Naive thymus-derived CD4-positive, alpha-beta T cell (primary cell): Measurements from ENCODE around the gene FUBP3. TPM values are rescaled to one million over a fixed set of nuclear protein-coding genes. Genes with fewer than 3 reads are reported as not detected.

Experiments used
- ATAC-seq: fragments of 150-1000 bp; cut with Tn5 transposase; 2 replicates; pipeline ENCODE4 v1.10.0; 2021; ENCODE audit warnings: mild to moderate bottlenecking, moderate library complexity
- CTCF ChIA-PET: fragments of 350-600 bp; sonication (Branson Sonifier 250); formaldehyde crosslinking; loops from one replicate; lab custom pipeline; 2021; ENCODE audit warnings: antibody characterized with exemption; lab: Charles Lee
- POLR2A ChIA-PET: fragments of 350-600 bp; sonication (Branson Sonifier 250); formaldehyde crosslinking; loops from one replicate; lab custom pipeline; 2021; ENCODE audit warnings: antibody characterized with exemption, inconsistent platforms; lab: Charles Lee
- DNase-seq, 9 donors: peaks; one replicate each; pipeline versions ENCODE4 v3.0.0 to v3.0.0-alpha.2; 2020 to 2022; ENCODE audit warnings: mixed read lengths in 1 of 9
- H3K27ac ChIP-seq: one replicate; pipeline ENCODE4 v1.7.0; 2013; ENCODE audit warnings: mild to moderate bottlenecking, low read depth, low read length, moderate library complexity
- H3K27me3 ChIP-seq, 2 donors: one replicate each; pipeline ENCODE4 v1.7.0; 2013; ENCODE audit warnings: low read length in 2 of 2, mild to moderate bottlenecking in 2 of 2, moderate library complexity in 2 of 2; ENCODE audit not compliant: control insufficient read depth in 2 of 2, insufficient read depth in 2 of 2
- H3K36me3 ChIP-seq, 3 experiments: 1 replicate in 2 of 3; 2 replicates in 1 of 3; pipeline ENCODE4 v1.7.0; 2013; ENCODE audit warnings: low read length in 3 of 3, mild to moderate bottlenecking in 3 of 3, moderate library complexity in 1 of 3; ENCODE audit not compliant: insufficient read depth in 3 of 3, control insufficient read depth in 2 of 3
- H3K4me1 ChIP-seq, 2 donors: one replicate each; pipeline ENCODE4 v1.7.0; 2013; ENCODE audit warnings: low read length in 2 of 2, mild to moderate bottlenecking in 2 of 2, moderate library complexity in 1 of 2; ENCODE audit not compliant: control insufficient read depth in 2 of 2, insufficient read depth in 2 of 2
- H3K4me3 ChIP-seq: 2 replicates; pipeline ENCODE4 v1.7.0; 2013; ENCODE audit warnings: mild to moderate bottlenecking, low read length
- H3K9me3 ChIP-seq, 3 experiments: 1 replicate in 2 of 3; 2 replicates in 1 of 3; pipeline ENCODE4 v1.7.0; 2013; ENCODE audit warnings: low read length in 3 of 3; ENCODE audit not compliant: control insufficient read depth in 2 of 3
- H3K27ac Mint-ChIP-seq, 9 donors: one replicate each; pipeline ENCODE4 v1.8.0; 2020 to 2022; ENCODE audit warnings: mixed read lengths in 9 of 9, mild to moderate bottlenecking in 8 of 9, moderate library complexity in 5 of 9, inconsistent platforms in 2 of 9
- H3K27me3 Mint-ChIP-seq, 5 donors: one replicate each; pipeline ENCODE4 v1.8.0; 2021 to 2022; ENCODE audit warnings: mixed read lengths in 5 of 5, mild to moderate bottlenecking in 1 of 5
- H3K36me3 Mint-ChIP-seq, 5 donors: one replicate each; pipeline ENCODE4 v1.8.0; 2020 to 2022; ENCODE audit warnings: mixed read lengths in 5 of 5, mild to moderate bottlenecking in 3 of 5, inconsistent platforms in 1 of 5
- H3K4me1 Mint-ChIP-seq, 7 donors: one replicate each; pipeline ENCODE4 v1.8.0; 2020 to 2022; ENCODE audit warnings: mixed read lengths in 7 of 7, mild to moderate bottlenecking in 3 of 7, inconsistent platforms in 1 of 7
- H3K4me3 Mint-ChIP-seq, 10 donors: one replicate each; pipeline ENCODE4 v1.8.0; 2020 to 2022; ENCODE audit warnings: mild to moderate bottlenecking in 10 of 10, mixed read lengths in 10 of 10, moderate library complexity in 6 of 10, inconsistent platforms in 2 of 10
- H3K9me3 Mint-ChIP-seq, 11 donors: one replicate each; pipeline ENCODE4 v1.8.0; 2020 to 2022; ENCODE audit warnings: mixed read lengths in 11 of 11, mild to moderate bottlenecking in 4 of 11, inconsistent platforms in 1 of 11, moderate library complexity in 1 of 11
- intact Hi-C, 2 donors: fragments of 100-400 bp; cut with micrococcal nuclease; formaldehyde crosslinking; loops; one replicate each; pipeline ENCODE4 v1.15.1; 2023
- polyA plus RNA-seq, 2 donors: library from polyadenylated mRNA; unstranded; fragments of 300-500 nt; fragmentation: Illumina TruSeq; gene quantifications; one replicate each; pipeline ENCODE4 v1.2.3, GENCODE V29; 2021
- total RNA-seq, 6 experiments: library from RNA in 5 of 6; stranded (reverse) in 5 of 6; gene quantifications; 1 replicate in 5 of 6; 2 replicates in 1 of 6; pipeline ENCODE4 v1.2.3 and lab custom pipeline; 2021 to 2026

FUBP3 gene
- total and polyA plus RNA-seq, 7 experiments from 2014 or later: 30.0 to 49.6 (median 37.3) TPM

GRCh38 chr9:130660326-130660682, 80.9 kb downstream of the FUBP3 start:
- Histone ChIP-seq H3K27ac (no peak overlapping the region), H3K27me3 (peaks cover 3 to 29% of the 10 kb centered on the region in 2 donors), H3K4me3 (no peak overlapping the region), H3K36me3 (no peaks in the 10 kb centered on the region), H3K4me1 (peaks cover 6 to 18% of the 10 kb centered on the region in 2 donors), H3K9me3 (no peaks in the 10 kb centered on the region)
- Mint-ChIP-seq H3K27me3 (peaks cover 50 to 78% (median 65%) of the 10 kb centered on the region in 5 donors), H3K9me3 (peaks cover 0 to 1% (median 0%) of the 10 kb centered on the region in 11 donors), H3K4me1 (peaks cover 7 to 28% (median 20%) of the 10 kb centered on the region in 7 donors), H3K36me3 (peaks cover 0 to 4% (median 0%) of the 10 kb centered on the region in 5 donors), H3K4me3 (peak overlapping the region in 6 of 10 donors; percentile 23 to 91 (median 46)), H3K27ac (no peak overlapping the region)
- CTCF ChIA-PET: no interaction called here
- POLR2A ChIA-PET: interaction anchor here (0.6 kb wide), 1 partner anchor 122 kb away, joined by 3 read pairs; no protein-coding TSS in a partner anchor
- no peak for DNase-seq
- no peak for ATAC-seq
- intact Hi-C loops: no loop called here

- POLR2A ChIA-PET: interaction anchor here (0.6 kb wide), 1 partner anchor 123 kb away, joined by 3 read pairs; no protein-coding TSS in a partner anchor
- H3K4me1 Mint-ChIP-seq: peaks cover 11 to 32% (median 23%) of the 10 kb centered on the region in 7 donors
- H3K4me3 Mint-ChIP-seq: peak overlapping the region in 2 of 10 donors; percentile 27 to 91
Observed at GRCh38 chr9:130660683-130661450, 81.5 kb downstream of the FUBP3 start.

GRCh38 chr9:130661451-130662098, 82.2 kb downstream of the FUBP3 start:
- Histone ChIP-seq H3K27me3 (peaks cover 3 to 35% of the 10 kb centered on the region in 2 donors), H3K4me3 (no peak overlapping the region), H3K36me3 (no peaks in the 10 kb centered on the region), H3K4me1 (peaks cover 6 to 18% of the 10 kb centered on the region in 2 donors), H3K9me3 (no peaks in the 10 kb centered on the region), H3K27ac (no peak overlapping the region)
- peaks cover 0 to 4% (median 0%) of the 10 kb centered on the region in 5 donors for H3K36me3 Mint-ChIP-seq
- ATAC-seq: no peak
- H3K9me3 Mint-ChIP-seq: peaks cover 0 to 1% (median 0%) of the 10 kb centered on the region in 11 donors
- intact Hi-C loops: no loop called here
- H3K27me3 Mint-ChIP-seq: peaks cover 48 to 77% (median 63%) of the 10 kb centered on the region in 5 donors
- DNase-seq: no peak
- peak overlapping the region in 1 of 9 donors; percentile 29 for H3K27ac Mint-ChIP-seq
- H3K4me3 Mint-ChIP-seq: peak overlapping the region in 6 of 10 donors; percentile 25 to 91 (median 43)
- ChIA-PET CTCF (no interaction called here), POLR2A (no interaction called here)
- peaks cover 11 to 36% (median 25%) of the 10 kb centered on the region in 7 donors for H3K4me1 Mint-ChIP-seq

More at GRCh38 chr9:130660683-130661450, 81.5 kb downstream of the FUBP3 start:
- H3K27me3 Mint-ChIP-seq: peaks cover 49 to 77% (median 65%) of the 10 kb centered on the region in 5 donors
- intact Hi-C loops: no loop called here
- H3K9me3 Mint-ChIP-seq: peaks cover 0 to 1% (median 0%) of the 10 kb centered on the region in 11 donors
- H3K27ac Mint-ChIP-seq: no peak overlapping the region
- H3K27me3 ChIP-seq: peaks cover 3 to 32% of the 10 kb centered on the region in 2 donors
- no peaks in the 10 kb centered on the region for H3K36me3 ChIP-seq
- no peak overlapping the region for H3K4me3 ChIP-seq
- peaks cover 0 to 4% (median 0%) of the 10 kb centered on the region in 5 donors for H3K36me3 Mint-ChIP-seq
- CTCF ChIA-PET: no interaction called here
- ATAC-seq: no peak
- H3K4me1 ChIP-seq: peaks cover 6 to 18% of the 10 kb centered on the region in 2 donors
- H3K27ac ChIP-seq: no peak overlapping the region
- no peaks in the 10 kb centered on the region for H3K9me3 ChIP-seq
- DNase-seq: no peak

DNA sequence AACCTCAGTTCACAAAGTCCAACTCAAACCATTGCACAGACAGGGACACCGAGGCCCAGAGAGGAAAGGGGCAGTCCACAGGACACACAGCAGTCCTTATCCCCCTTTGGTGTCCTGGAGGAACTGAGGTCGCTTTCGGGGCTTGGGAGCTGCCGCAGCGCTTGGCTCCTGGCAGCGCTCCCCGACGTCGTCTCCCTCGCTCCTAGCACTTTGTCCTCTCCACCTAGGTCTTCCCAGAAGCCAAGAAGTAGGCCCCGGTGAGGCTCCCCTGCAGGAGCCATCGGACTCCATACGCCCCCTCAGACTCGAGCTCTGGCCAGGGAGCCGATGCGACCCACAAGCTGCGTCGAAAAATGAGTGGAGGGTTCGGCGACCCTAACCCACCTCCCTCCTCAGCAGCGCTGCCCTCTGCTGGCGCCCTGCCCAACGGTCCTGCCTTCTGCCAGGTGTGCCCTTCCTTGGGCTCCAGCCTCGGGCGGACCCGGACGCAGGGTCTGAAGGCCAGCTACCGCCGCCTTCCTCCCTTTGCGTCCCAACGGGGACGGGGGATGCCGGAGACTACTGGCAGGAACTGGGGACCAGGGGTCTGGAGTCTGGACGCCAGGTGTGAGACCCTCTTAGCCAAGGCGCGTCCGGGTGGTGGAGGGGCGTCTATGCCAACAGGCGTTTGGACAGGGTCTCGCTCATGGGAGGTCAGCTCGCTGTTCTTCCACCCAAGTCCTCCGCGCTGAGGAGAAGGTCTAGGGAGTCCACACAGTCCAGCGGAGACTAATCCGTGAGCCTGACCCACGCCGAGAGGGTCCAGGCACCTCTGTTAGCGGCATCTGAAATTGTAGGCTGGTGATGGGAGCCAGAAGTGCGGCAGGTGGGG, 83.0 kb downstream of the FUBP3 start:
- H3K4me3 Mint-ChIP-seq: peak overlapping the region in 9 of 10 donors; percentile 62 to 91 (median 74)
- ATAC-seq: no peak

DNA sequence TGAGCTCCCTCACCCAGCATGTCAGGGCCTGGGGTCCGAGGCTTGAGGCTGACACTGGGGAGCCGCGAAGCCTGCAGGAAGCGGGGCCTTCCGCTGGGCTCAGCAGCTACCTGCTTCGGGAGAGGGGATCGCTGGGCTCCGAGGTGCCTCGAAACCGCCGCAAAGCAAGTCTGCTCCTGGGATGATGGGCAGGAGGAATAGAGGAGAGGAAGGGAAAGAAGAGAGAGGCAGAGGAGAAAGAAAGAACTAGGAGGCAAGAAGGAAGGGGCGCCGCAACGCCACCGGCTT, 83.5 kb downstream of the FUBP3 start:
- Histone ChIP-seq H3K9me3 (no peaks in the 10 kb centered on the region), H3K4me3 (peak overlapping the region; percentile 24), H3K27me3 (peaks cover 3 to 35% of the 10 kb centered on the region in 2 donors), H3K36me3 (no peaks in the 10 kb centered on the region), H3K4me1 (peaks cover 6 to 18% of the 10 kb centered on the region in 2 donors), H3K27ac (no peak overlapping the region)
- no peak for DNase-seq
- Mint-ChIP-seq H3K4me1 (peaks cover 11 to 36% (median 25%) of the 10 kb centered on the region in 7 donors), H3K9me3 (peaks cover 0 to 3% (median 0%) of the 10 kb centered on the region in 11 donors), H3K4me3 (peak overlapping the region in 9 of 10 donors; percentile 62 to 91 (median 74)), H3K27me3 (peaks cover 45 to 76% (median 58%) of the 10 kb centered on the region in 5 donors), H3K36me3 (peaks cover 0 to 4% (median 0%) of the 10 kb centered on the region in 5 donors), H3K27ac (peak overlapping the region in 1 of 9 donors; percentile 82)
- ATAC-seq: no peak
- ChIA-PET CTCF (no interaction called here), POLR2A (interaction anchor here (0.6 kb wide), 1 partner anchor 599 kb away, joined by 3 read pairs; no protein-coding TSS in a partner anchor)
- intact Hi-C loops: no loop called here

More for the DNA sequence above, 83.0 kb downstream of the FUBP3 start:
- H3K4me1 ChIP-seq: peaks cover 6 to 18% of the 10 kb centered on the region in 2 donors
- intact Hi-C loops: no loop called here
- peaks cover 0 to 3% (median 0%) of the 10 kb centered on the region in 11 donors for H3K9me3 Mint-ChIP-seq
- H3K36me3 Mint-ChIP-seq: peaks cover 0 to 4% (median 0%) of the 10 kb centered on the region in 5 donors
- H3K9me3 ChIP-seq: no peaks in the 10 kb centered on the region
- peaks cover 3 to 35% of the 10 kb centered on the region in 2 donors for H3K27me3 ChIP-seq
- ChIA-PET POLR2A (interaction anchor here (0.6 kb wide), 1 partner anchor 599 kb away, joined by 3 read pairs; no protein-coding TSS in a partner anchor), CTCF (no interaction called here)
- H3K27me3 Mint-ChIP-seq: peaks cover 43 to 77% (median 60%) of the 10 kb centered on the region in 5 donors
- no peak overlapping the region for H3K27ac ChIP-seq
- peaks cover 11 to 36% (median 25%) of the 10 kb centered on the region in 7 donors for H3K4me1 Mint-ChIP-seq
- DNase-seq: no peak
- H3K36me3 ChIP-seq: no peaks in the 10 kb centered on the region
- peak overlapping the region in 1 of 9 donors; percentile 82 for H3K27ac Mint-ChIP-seq
- peak overlapping the region; percentile 24 for H3K4me3 ChIP-seq
